GM12891 (cell line): ENCODE results near the gene OR11H6.

Experiments
- PAX5 ChIP-seq: IDR thresholded peaks from 2 replicates; pipeline ENCODE4 v1.6.1; 2011; ENCODE audit warnings: low read length, moderate library complexity, mild to moderate bottlenecking; ENCODE audit not compliant: insufficient read depth, severe bottlenecking
- POLR2A ChIP-seq: IDR thresholded peaks from 2 replicates; pipeline ENCODE4 v1.6.1; 2011; ENCODE audit warnings: low read depth, low read length, control low read depth
- POLR2AphosphoS5 ChIP-seq: IDR thresholded peaks from 2 replicates; pipeline ENCODE4 v1.6.1; 2011; ENCODE audit warnings: low read depth, low read length, control low read depth
- POU2F2 ChIP-seq: IDR thresholded peaks from 2 replicates; pipeline ENCODE4 v1.6.1; 2011; ENCODE audit warnings: low read depth, mild to moderate bottlenecking, control low read depth, low read length, moderate library complexity
- SPI1 ChIP-seq: IDR thresholded peaks from 2 replicates; pipeline ENCODE4 v1.6.1; 2011; ENCODE audit warnings: low read depth, low read length, control low read depth
- TAF1 ChIP-seq: IDR thresholded peaks from 2 replicates; pipeline ENCODE4 v1.6.1; 2011; ENCODE audit warnings: low read depth, low read length, control low read depth

GRCh38 chr14:20219033-20219432 lies 4.5 kb upstream of the OR11H6 start:
- TF ChIP-seq POLR2AphosphoS5 (no peak), TAF1 (no peak), POLR2A (no peak), POU2F2 (no peak), SPI1 (no peak), PAX5 (no peak)
